Erythroblast (primary cell): ENCODE measurements around the gene CMTM2.

Experiments
- GATA1 ChIP-seq: IDR thresholded peaks from 2 replicates; pipeline ENCODE4 v1.6.1; 2011; ENCODE audit warnings: low read depth, mild to moderate bottlenecking, control low read depth, low read length, moderate library complexity
- POLR2A ChIP-seq: IDR thresholded peaks from 2 replicates; pipeline ENCODE4 v1.6.1; 2011; ENCODE audit warnings: mild to moderate bottlenecking, low read length

GRCh38 chr16:66578651-66579531 lies at the start of gene CMTM2:
- no peak for TF ChIP-seq POLR2A
- no peak for TF ChIP-seq GATA1
